ENCODE measurements around the gene PXYLP1. TPM values are rescaled to one million over a fixed set of nuclear protein-coding genes. Genes with fewer than 3 reads are reported as not detected.

The PXYLP1 gene
- total RNA-seq, 1 donor, result 6.5 TPM

DNA sequence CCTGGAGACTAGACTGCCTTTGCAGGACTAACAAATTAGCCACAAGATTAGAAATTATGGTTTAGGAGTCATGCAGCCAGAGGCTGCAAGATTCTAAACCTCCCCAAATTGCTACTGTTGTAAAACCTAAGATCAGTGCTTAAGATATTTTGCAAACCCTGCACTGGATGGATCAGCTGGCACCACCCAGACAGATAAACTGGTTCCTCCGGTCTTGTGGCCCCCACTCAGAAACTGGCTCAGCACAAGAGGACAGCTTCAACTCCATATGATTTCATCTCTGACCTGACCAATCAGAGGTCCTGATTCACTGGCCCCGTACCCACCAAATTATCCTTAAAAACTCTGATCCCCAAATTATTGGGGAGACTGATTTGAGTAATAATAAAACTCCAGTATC is 19.5 kb upstream of the PXYLP1 start:
- Histone ChIP-seq H3K4me2 (ENCODE audit: insufficient read depth, low read length) (no peak overlapping the region), H3K79me2 (ENCODE audit: insufficient read depth, low read length) (no peaks in the 10 kb centered on the region), H3K4me1 (ENCODE audit: insufficient read depth, low read length) (no peaks in the 10 kb centered on the region), H3K4me3 (ENCODE audit: insufficient read depth, low read length) (no peak overlapping the region), H3K27ac (ENCODE audit: low read depth, low read length) (no peak overlapping the region), H3K36me3 (ENCODE audit: insufficient read depth, low read length) (no peaks in the 10 kb centered on the region), H2AFZ (ENCODE audit: low read length) (no peak overlapping the region), H4K20me1 (ENCODE audit: insufficient read depth, low read length) (no peaks in the 10 kb centered on the region), H3K27me3 (ENCODE audit: insufficient read depth, low read length) (no peaks in the 10 kb centered on the region), H3K9me3 (ENCODE audit: low read depth, low read length) (no peaks in the 10 kb centered on the region)
- DNase-seq (ENCODE audit: insufficient read length, low spot score, missing footprints), result no peak
- TF ChIP-seq, protein P1, sequence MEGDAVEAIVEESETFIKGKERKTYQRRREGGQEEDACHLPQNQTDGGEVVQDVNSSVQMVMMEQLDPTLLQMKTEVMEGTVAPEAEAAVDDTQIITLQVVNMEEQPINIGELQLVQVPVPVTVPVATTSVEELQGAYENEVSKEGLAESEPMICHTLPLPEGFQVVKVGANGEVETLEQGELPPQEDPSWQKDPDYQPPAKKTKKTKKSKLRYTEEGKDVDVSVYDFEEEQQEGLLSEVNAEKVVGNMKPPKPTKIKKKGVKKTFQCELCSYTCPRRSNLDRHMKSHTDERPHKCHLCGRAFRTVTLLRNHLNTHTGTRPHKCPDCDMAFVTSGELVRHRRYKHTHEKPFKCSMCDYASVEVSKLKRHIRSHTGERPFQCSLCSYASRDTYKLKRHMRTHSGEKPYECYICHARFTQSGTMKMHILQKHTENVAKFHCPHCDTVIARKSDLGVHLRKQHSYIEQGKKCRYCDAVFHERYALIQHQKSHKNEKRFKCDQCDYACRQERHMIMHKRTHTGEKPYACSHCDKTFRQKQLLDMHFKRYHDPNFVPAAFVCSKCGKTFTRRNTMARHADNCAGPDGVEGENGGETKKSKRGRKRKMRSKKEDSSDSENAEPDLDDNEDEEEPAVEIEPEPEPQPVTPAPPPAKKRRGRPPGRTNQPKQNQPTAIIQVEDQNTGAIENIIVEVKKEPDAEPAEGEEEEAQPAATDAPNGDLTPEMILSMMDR (IDR thresholded peaks at IDR 0.05; ENCODE audit: extremely low read depth, low read depth, low read length), result no peak

DNA sequence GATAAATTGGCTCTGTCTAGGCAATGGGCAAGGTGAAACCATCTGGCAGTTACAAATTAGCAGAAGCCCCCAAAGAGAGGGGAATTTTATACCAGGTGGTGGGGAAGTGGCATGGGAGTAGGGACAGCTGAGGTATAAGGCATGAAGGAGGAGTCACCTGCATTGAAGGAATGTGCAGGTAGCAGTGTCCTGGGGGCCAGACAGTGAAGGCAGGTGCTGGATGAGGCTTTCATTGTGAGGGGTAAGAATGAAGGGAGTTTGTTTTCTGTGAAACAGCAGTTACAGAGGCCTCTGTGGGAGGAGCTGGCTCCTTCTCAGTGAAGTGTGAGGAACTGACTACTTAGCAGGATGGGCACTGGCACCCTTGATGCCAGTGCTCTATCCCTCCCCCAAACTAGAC is 19.1 kb upstream of the PXYLP1 start:
- TF ChIP-seq, protein P1 (IDR thresholded peaks at IDR 0.05; ENCODE audit: extremely low read depth, low read depth, low read length), result no peak
- Histone ChIP-seq H3K4me2 (ENCODE audit: insufficient read depth, low read length) (no peak overlapping the region), H4K20me1 (ENCODE audit: insufficient read depth, low read length) (no peaks in the 10 kb centered on the region), H3K4me3 (ENCODE audit: insufficient read depth, low read length) (no peak overlapping the region), H3K36me3 (ENCODE audit: insufficient read depth, low read length) (no peaks in the 10 kb centered on the region), H3K79me2 (ENCODE audit: insufficient read depth, low read length) (no peaks in the 10 kb centered on the region), H3K27me3 (ENCODE audit: insufficient read depth, low read length) (no peaks in the 10 kb centered on the region), H3K27ac (ENCODE audit: low read depth, low read length) (no peak overlapping the region), H2AFZ (ENCODE audit: low read length) (no peak overlapping the region), H3K4me1 (ENCODE audit: insufficient read depth, low read length) (no peaks in the 10 kb centered on the region), H3K9me3 (ENCODE audit: low read depth, low read length) (no peaks in the 10 kb centered on the region)
- DNase-seq (ENCODE audit: insufficient read length, low spot score, missing footprints), result no peak

DNA sequence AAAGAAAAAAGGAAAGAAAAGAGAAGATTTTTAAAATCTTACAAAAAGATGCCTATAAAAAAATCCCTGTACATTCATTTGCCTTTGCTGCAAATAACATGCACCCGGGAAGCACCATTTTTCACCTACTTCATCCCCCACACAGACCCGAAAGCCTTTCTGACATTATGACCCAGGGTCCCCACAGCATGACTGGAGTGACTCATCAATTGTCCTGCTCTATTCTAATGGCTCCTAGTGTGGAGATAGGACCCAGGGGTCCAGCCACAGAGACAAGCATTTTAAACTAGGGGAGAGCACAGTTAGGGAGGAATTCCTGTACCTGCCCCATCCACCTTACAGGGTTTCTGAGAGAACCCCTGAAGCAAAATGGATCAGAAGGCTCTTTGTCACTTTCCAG is 14.7 kb upstream of the PXYLP1 start:
- Histone ChIP-seq H3K9me3 (ENCODE audit: low read depth, low read length) (no peaks in the 10 kb centered on the region), H4K20me1 (ENCODE audit: insufficient read depth, low read length) (no peaks in the 10 kb centered on the region), H3K27ac (ENCODE audit: low read depth, low read length) (no peak overlapping the region), H3K79me2 (ENCODE audit: insufficient read depth, low read length) (no peaks in the 10 kb centered on the region), H3K4me2 (ENCODE audit: insufficient read depth, low read length) (no peak overlapping the region), H3K4me3 (ENCODE audit: insufficient read depth, low read length) (no peak overlapping the region), H3K36me3 (ENCODE audit: insufficient read depth, low read length) (no peaks in the 10 kb centered on the region), H3K4me1 (ENCODE audit: insufficient read depth, low read length) (no peaks in the 10 kb centered on the region), H2AFZ (ENCODE audit: low read length) (no peak overlapping the region), H3K27me3 (ENCODE audit: insufficient read depth, low read length) (no peaks in the 10 kb centered on the region)
- DNase-seq (ENCODE audit: insufficient read length, low spot score, missing footprints), result no peak
- TF ChIP-seq, protein P1 (IDR thresholded peaks at IDR 0.05; ENCODE audit: extremely low read depth, low read depth, low read length), result no peak

DNA sequence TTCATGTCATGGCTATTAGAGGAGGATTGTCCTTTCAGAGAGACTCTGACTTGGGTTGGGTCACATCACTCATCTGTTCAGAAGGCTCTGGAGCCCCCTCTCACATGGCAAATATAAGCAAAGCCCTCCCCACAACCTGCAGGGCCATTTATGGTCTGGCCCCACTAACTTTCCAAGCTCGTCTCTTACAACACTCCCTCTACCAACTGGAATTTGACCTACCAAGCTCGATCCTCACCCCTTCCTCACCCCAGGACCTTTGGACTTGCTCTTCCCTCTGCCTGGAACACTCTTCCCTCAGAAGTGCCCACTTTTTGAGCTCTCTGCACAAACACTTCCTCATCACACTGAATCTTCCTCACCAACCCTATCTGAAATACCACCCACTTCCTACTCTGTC is 14.2 kb upstream of the PXYLP1 start:
- no peaks in the 10 kb centered on the region for H3K4me1 ChIP-seq (ENCODE audit: insufficient read depth, low read length)
- no peaks in the 10 kb centered on the region for H3K79me2 ChIP-seq (ENCODE audit: insufficient read depth, low read length)
- H3K9me3 ChIP-seq (ENCODE audit: low read depth, low read length), result no peaks in the 10 kb centered on the region
- no peak overlapping the region for H3K27ac ChIP-seq (ENCODE audit: low read depth, low read length)
- H3K4me3 ChIP-seq (ENCODE audit: insufficient read depth, low read length), result no peak overlapping the region
- TF ChIP-seq, protein P1 (IDR thresholded peaks at IDR 0.05; ENCODE audit: extremely low read depth, low read depth, low read length), result no peak
- H4K20me1 ChIP-seq (ENCODE audit: insufficient read depth, low read length), result no peaks in the 10 kb centered on the region
- no peaks in the 10 kb centered on the region for H3K27me3 ChIP-seq (ENCODE audit: insufficient read depth, low read length)
- H2AFZ ChIP-seq (ENCODE audit: low read length), result no peak overlapping the region
- H3K36me3 ChIP-seq (ENCODE audit: insufficient read depth, low read length), result no peaks in the 10 kb centered on the region
- no peak overlapping the region for H3K4me2 ChIP-seq (ENCODE audit: insufficient read depth, low read length)
- no peak for DNase-seq (ENCODE audit: insufficient read length, low spot score, missing footprints)

All from osteoblast (primary cell).